NCI-H1436 treated with DMSO at 0.1 percent for 48 hours (cell line): ENCODE measurements around the gene SMIM1.
"Not testable (repeated sequence)": the region's sequence is repeated elsewhere in the genome, so short reads cannot be mapped to it uniquely, and the experiment has no call there.

ENCODE experiments used
- DNase-seq: peaks from one replicate; lab custom pipeline; 2025; lab: John Stamatoyannopoulos, UW

SMIM1 gene, protein sequence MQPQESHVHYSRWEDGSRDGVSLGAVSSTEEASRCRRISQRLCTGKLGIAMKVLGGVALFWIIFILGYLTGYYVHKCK

GRCh38 chr1:3772715-3773571 lies at the start of gene SMIM1:
SMIM1 (plus strand) TSS chr1:3772749; CDS start chr1:3775374, 2,625 bp downstream.
- no peak for DNase-seq

- DNase-seq, result no peak
Measured at GRCh38 chr1:3722846-3723245, 49.7 kb upstream of the SMIM1 start.

- not testable (repeated sequence) for DNase-seq
Measured at GRCh38 chr1:3724416-3725030, 48.0 kb upstream of the SMIM1 start.

- no peak for DNase-seq
Measured at GRCh38 chr1:3725366-3725765, 47.2 kb upstream of the SMIM1 start.

GRCh38 chr1:3727042-3727824 lies 45.3 kb upstream of the SMIM1 start:
- DNase-seq, result no peak

DNA sequence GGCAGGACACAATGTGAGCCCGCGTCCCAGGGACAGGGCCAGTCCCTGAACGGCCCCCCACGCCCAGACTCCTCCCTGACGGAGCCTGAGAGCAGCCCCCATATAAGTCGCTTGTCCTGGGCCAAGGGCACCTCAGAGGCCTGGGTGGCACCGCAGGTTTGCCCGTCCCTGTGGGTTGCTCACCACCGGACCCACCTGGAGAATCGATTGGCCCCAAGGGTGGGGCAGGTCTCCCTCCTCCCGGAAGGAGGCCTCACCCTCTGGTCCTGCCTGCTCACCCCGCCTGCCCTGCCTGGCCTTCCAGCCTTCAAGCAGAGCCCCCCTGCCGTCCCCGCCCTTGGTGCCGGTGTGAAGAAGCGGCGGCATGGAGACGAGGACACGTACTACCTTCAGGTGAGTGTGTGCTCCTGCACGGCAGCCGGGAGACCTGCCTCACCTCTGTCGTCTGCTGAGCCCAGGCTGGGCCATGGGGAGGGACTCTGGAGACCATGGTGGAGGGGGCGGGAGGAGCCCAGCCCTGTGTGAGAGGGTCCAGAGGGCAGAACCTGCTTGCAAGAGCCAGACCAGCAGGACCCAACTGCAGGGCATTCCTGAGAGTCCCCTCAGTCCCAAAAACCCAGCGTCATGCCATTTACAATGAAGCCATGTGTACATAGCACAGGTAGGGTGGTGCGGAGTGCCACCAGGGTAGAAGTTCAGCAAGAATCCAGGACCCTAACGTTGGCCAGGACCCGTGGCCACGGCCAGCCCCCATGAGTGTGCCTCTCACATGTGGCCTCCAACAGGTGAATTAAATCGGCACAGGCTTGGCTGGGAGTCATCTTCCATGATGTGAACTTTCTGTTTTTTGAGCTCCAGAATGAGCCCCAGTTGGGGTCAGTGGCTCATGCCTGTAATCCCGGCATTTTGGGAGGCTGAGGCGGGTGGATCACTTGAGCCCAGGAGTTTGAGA lies 44.4 kb upstream of the SMIM1 start:
- DNase-seq, result no peak

GRCh38 chr1:3729594-3730542 lies 42.7 kb upstream of the SMIM1 start:
- DNase-seq, result no peak

GRCh38 chr1:3730543-3731247 lies 41.9 kb upstream of the SMIM1 start:
- DNase-seq, result no peak

GRCh38 chr1:3731583-3732433 lies 40.7 kb upstream of the SMIM1 start:
- no peak for DNase-seq

GRCh38 chr1:3732434-3733093 lies 40.0 kb upstream of the SMIM1 start:
- no peak for DNase-seq

- DNase-seq, result no peak
Measured at GRCh38 chr1:3733094-3733882, 39.3 kb upstream of the SMIM1 start.

DNA sequence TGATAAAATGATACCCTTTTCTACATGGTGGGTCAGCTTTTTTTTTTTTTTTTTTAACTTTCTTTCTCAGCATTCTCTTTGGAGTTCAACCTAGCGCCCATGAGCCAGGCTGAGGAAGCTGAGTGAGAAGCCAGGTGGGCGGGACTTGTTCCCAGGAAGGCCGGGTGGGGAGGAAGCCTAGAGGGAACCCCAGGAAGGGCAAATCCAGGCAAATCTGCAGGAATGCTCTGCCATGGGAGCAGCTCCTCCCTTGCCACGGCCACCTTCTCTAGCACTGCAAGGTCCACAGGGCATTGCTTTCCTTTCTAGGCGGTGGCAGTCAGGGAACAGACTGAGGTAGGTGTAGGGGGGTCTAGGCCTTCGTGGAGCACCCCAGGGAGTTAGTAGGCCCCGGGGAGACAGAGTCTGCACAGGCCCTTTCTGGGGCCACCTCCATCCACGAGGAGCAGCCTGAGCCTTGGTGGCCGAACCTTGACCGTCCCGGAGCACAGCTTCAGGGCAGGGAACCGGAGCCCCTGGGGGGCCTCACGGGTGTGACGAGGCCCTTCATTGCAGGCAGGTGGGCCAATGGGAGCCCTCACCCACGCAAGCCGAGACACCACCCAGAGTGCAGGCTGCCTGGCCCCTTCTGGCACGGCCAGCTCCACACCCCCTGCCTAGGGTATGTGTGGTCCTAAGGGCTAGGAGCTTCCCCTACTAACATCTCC lies 38.5 kb upstream of the SMIM1 start:
- no peak for DNase-seq

DNA sequence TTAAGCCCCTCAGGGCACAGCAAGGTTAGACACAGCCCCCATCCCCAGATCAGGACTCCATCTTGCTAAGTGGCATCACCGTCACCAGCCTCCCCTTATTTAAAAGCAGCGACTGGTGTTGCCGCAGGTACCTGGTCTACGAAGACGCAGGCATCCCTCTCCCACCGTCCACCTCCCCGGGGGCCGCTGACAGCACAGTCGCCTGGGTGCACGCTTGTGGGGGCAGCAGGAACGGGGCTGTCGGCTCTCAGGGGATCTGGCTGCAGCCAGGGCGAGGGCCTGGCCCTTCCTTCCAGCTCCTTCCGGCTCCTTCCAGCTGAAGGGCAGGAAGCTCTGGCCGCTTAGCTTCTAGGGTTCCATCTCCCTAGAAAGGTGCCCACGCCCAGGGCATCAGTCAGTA lies 37.9 kb upstream of the SMIM1 start:
- DNase-seq, result no peak

- DNase-seq, result no peak
Measured at GRCh38 chr1:3735027-3735681, 37.4 kb upstream of the SMIM1 start.

GRCh38 chr1:3735688-3736087 lies 36.9 kb upstream of the SMIM1 start:
- no peak for DNase-seq

DNA sequence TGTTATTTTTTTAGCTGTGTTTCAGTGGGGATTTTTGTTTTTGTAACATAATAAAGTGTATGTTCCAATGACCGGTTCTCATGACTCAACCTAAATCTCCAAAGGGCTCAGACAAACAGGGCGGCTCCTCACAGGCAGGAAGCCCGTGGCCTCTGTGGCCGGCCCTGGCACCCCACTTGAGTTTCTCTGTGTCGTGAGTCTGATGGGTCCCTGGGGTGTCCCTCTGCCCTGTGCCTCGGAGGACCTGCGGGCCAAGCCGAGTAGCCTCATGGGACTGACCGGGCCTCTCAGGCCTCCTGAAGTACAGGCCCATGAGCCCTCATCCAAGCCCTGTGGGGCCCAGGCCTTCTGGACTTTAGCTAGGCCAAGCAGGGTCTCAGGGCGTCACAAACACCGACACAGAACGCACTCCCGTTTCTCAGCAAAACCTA lies 36.4 kb upstream of the SMIM1 start:
- no peak for DNase-seq
